ENCODE results near the gene C20orf96.

C20orf96 gene

DNA sequence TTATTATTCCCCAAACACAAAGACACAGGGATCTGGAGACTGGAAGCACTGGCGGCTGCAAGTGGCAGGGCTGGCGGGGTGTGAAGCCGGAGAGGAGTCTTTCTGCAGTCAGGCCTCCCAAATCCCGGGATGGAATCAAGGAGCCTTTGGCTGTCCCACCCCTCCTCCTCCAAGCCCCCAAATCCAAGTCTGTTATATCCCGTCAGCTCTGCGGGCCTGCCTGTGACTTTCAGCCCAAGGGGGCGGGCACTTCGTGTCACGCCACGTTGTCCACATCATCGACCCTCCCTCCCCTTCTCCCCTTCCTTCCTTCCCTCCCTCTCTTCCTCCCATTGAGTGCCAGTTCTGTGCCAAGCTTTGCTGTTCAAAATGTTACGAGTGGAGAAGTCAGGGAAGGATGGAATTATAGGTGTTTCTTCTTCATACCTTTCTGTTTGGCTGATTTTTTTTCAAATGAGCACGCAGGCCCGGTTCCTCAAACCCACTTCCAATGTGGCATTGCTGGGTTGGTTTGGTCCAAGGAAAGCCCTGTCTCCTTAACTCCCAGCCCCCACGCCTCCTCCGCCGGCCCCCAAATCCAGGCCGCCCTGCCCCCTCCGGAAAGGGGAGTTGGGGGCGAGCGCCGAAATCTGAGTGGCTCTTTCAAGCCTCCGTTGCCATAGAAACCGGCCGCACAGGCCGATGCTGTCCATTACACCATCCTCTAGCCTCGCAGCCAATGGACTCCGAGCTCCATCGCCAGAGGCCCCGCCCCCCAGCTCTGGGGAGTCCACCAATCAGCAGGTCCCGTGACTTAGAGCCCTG lies 19.5 kb upstream of the C20orf96 start:
- no peaks in the 10 kb centered on the region for H3K79me2 ChIP-seq (ENCODE audit: insufficient read depth, low read depth)
- TF ChIP-seq, protein P1, sequence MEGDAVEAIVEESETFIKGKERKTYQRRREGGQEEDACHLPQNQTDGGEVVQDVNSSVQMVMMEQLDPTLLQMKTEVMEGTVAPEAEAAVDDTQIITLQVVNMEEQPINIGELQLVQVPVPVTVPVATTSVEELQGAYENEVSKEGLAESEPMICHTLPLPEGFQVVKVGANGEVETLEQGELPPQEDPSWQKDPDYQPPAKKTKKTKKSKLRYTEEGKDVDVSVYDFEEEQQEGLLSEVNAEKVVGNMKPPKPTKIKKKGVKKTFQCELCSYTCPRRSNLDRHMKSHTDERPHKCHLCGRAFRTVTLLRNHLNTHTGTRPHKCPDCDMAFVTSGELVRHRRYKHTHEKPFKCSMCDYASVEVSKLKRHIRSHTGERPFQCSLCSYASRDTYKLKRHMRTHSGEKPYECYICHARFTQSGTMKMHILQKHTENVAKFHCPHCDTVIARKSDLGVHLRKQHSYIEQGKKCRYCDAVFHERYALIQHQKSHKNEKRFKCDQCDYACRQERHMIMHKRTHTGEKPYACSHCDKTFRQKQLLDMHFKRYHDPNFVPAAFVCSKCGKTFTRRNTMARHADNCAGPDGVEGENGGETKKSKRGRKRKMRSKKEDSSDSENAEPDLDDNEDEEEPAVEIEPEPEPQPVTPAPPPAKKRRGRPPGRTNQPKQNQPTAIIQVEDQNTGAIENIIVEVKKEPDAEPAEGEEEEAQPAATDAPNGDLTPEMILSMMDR (conservative IDR thresholded peaks at IDR 0.05; ENCODE audit: low read depth, low read length): no peak
- no peaks in the 10 kb centered on the region for H3K4me1 ChIP-seq (ENCODE audit: low read depth, poor library complexity, severe bottlenecking)
- no peak overlapping the region for H3K9ac ChIP-seq
- no peaks in the 10 kb centered on the region for H3K36me3 ChIP-seq (ENCODE audit: insufficient read depth)
- no peaks in the 10 kb centered on the region for H4K20me1 ChIP-seq (ENCODE audit: insufficient read depth)
- no peak overlapping the region for H2AFZ ChIP-seq (ENCODE audit: low read depth)
- no peak overlapping the region for H3K4me3 ChIP-seq (IDR thresholded peaks at IDR 0.05; ENCODE audit: insufficient read depth, low read depth, low read length)
- H3K27ac ChIP-seq: no peak overlapping the region
- no peak overlapping the region for H3K4me2 ChIP-seq
- H3K27me3 ChIP-seq (ENCODE audit: insufficient read depth, low read depth): no peaks in the 10 kb centered on the region

DNA sequence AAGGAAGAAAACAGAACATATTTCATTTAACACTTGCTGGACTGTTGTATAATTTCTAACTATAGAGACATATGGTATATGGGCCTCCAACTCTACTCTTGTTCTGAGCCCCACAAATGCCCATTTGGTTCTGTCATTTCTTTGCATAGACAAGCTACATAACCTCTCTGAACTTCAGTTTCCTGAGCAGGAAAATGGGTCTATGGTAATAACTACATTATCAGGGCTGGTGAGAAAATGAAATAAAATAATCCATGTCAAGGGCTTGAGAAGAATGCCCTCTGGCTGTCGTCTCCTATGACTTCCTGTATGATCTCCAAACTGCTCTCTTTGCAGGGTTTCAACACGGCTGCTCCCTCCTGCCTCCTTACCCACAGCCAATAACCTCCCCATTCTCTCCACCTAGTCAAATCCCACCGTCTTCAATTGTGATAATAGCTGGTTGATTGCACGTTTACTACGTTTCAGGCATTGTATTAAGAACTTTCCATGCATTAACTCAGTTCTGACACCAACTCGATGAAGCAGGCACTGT lies 18.8 kb upstream of the C20orf96 start:
- no peak overlapping the region for H3K27ac ChIP-seq
- TF ChIP-seq, protein P1 (conservative IDR thresholded peaks at IDR 0.05; ENCODE audit: low read depth, low read length): no peak

GRCh38 chr20:308427-309038 lies 18.0 kb upstream of the C20orf96 start:
- H3K27ac ChIP-seq: no peak overlapping the region
- TF ChIP-seq, protein P1 (conservative IDR thresholded peaks at IDR 0.05; ENCODE audit: low read depth, low read length): no peak
- H3K9ac ChIP-seq: no peak overlapping the region
- no peaks in the 10 kb centered on the region for H4K20me1 ChIP-seq (ENCODE audit: insufficient read depth)
- no peaks in the 10 kb centered on the region for H3K36me3 ChIP-seq (ENCODE audit: insufficient read depth)
- H3K4me1 ChIP-seq (ENCODE audit: low read depth, poor library complexity, severe bottlenecking): no peaks in the 10 kb centered on the region
- H3K27me3 ChIP-seq (ENCODE audit: insufficient read depth, low read depth): no peaks in the 10 kb centered on the region
- no peak overlapping the region for H2AFZ ChIP-seq (ENCODE audit: low read depth)
- no peak overlapping the region for H3K4me2 ChIP-seq
- H3K79me2 ChIP-seq (ENCODE audit: insufficient read depth, low read depth): no peaks in the 10 kb centered on the region
- H3K4me3 ChIP-seq (IDR thresholded peaks at IDR 0.05; ENCODE audit: insufficient read depth, low read depth, low read length): no peak overlapping the region

More for the DNA sequence above, 18.8 kb upstream of the C20orf96 start:
- no peak overlapping the region for H3K9ac ChIP-seq
- no peaks in the 10 kb centered on the region for H3K27me3 ChIP-seq (ENCODE audit: insufficient read depth, low read depth)
- H3K4me2 ChIP-seq: no peak overlapping the region
- no peak overlapping the region for H3K4me3 ChIP-seq (IDR thresholded peaks at IDR 0.05; ENCODE audit: insufficient read depth, low read depth, low read length)
- H3K4me1 ChIP-seq (ENCODE audit: low read depth, poor library complexity, severe bottlenecking): no peaks in the 10 kb centered on the region
- H3K36me3 ChIP-seq (ENCODE audit: insufficient read depth): no peaks in the 10 kb centered on the region
- H3K79me2 ChIP-seq (ENCODE audit: insufficient read depth, low read depth): no peaks in the 10 kb centered on the region
- no peak overlapping the region for H2AFZ ChIP-seq (ENCODE audit: low read depth)
- no peaks in the 10 kb centered on the region for H4K20me1 ChIP-seq (ENCODE audit: insufficient read depth)

DNA sequence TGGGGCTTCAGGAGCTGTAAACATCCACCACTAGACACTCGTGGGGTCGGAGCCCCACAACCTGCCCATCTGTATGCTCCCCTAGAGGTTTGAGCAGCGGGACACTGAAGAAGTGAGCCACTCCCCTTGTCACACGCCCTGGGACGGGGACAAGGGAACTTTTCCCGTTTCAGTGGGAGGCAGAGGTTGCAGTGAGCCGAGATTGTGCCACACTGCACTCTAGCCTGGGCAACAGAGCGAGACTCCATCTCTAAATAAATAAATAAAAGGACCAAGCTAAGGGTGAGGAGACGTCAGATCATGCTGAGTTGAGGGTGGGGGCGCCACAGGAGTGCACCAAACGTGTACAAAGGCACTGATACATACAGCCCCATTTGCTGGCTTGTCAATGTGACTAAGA lies 15.2 kb upstream of the C20orf96 start:
- H3K4me3 ChIP-seq (IDR thresholded peaks at IDR 0.05; ENCODE audit: insufficient read depth, low read depth, low read length): no peak overlapping the region
- no peak overlapping the region for H3K9ac ChIP-seq
- H3K4me2 ChIP-seq: no peak overlapping the region
- peaks cover under 1% of the 10 kb centered on the region; the same call in 1 of the 2 replicates for H3K79me2 ChIP-seq (ENCODE audit: insufficient read depth, low read depth)
- no peak overlapping the region for H2AFZ ChIP-seq (ENCODE audit: low read depth)
- no peaks in the 10 kb centered on the region for H3K27me3 ChIP-seq (ENCODE audit: insufficient read depth, low read depth)
- H4K20me1 ChIP-seq (ENCODE audit: insufficient read depth): no peaks in the 10 kb centered on the region
- H3K4me1 ChIP-seq (ENCODE audit: low read depth, poor library complexity, severe bottlenecking): peaks cover 8% of the 10 kb centered on the region
- H3K36me3 ChIP-seq (ENCODE audit: insufficient read depth): no peaks in the 10 kb centered on the region
- TF ChIP-seq, protein P1 (conservative IDR thresholded peaks at IDR 0.05; ENCODE audit: low read depth, low read length): no peak
- H3K27ac ChIP-seq: no peak overlapping the region
